DMS 273 (cell line): Measurements from ENCODE around the gene NOL4L.
A peak's percentile ranks its signal among the peaks of the same experiment; 100 is the strongest.

Experiments used
- DNase-seq: peaks from one replicate; lab custom pipeline; 2025; ENCODE audit not compliant: unreplicated experiment; lab: John Stamatoyannopoulos, UW

NOL4L gene

DNA sequence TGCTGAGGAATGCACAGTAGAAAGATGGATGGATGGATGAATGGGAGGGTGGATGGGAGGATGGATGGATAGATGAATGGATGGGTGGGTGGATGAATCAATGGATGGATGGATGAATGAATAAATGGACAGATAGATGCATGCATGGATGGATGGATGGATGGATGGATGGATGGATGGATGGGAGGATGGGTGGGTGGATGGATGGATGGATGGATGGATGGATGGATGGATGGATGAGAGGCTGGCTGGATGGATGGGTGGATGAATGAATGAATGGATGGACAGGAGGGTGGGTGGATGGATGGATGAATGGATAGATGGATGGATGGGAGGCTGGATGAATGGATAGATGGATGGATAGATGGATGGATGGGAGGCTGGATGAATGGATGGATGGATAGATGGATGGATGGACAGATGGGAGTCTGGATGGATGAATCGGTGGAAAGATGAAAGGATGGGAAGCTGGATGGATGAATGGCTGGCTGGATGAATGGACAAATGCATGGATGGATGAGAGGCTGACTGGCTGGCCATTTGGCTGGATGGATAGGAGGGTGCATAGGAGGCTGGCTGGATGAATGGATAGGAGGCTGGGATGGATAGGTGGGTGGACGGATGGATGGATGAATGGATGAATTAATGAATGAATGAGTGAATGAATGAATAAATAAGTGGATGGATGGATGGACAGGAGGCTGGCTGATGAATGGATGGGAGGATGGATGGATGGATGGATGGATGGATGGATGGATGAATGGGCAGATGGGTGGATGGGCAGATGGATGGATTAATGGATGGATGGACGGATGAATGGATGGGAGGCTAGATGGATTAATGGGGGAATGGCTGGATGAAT is 28.3 kb upstream of the NOL4L start:
- DNase-seq = no peak

DNA sequence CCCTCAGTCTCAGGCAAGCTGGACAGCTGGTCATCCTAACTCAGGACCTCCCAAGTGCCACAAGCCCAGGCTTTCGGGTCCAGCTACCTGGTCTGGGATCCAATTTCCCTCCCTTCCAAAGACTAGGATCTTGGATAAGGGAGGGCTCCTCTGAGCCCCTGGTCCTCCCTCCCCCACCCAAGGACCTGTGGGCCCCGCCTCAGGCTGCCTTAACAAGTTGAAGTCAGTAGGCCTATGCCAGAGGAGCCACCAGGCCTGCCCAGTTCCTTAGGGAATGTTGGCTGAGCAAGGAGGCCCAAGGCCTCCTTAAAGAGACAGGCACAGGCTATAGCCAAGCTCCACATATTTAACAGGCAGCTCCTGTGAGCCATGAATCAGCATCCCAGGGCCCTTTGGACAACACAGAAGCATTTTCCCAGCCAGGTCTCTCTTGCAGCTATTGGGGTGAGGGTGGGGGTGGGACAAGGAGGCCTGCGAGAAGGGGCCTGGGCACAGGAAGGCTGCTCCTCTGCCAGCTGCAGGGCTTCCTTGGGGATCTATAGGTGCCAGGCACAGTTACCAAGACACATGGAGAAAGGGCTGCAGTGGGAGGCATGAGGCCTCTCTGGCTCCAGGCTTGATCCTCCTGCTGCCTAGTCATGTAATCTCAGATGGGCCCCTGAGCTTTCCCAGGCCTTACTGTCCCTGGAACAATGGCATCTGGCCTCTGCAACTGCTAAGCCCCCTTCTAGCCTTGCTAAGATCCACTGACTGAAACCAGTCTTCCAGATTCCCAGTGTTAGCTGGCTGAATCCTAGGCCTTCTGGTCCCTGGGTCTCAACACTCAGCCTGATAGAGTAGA is 27.4 kb upstream of the NOL4L start:
- no peak for DNase-seq

DNA sequence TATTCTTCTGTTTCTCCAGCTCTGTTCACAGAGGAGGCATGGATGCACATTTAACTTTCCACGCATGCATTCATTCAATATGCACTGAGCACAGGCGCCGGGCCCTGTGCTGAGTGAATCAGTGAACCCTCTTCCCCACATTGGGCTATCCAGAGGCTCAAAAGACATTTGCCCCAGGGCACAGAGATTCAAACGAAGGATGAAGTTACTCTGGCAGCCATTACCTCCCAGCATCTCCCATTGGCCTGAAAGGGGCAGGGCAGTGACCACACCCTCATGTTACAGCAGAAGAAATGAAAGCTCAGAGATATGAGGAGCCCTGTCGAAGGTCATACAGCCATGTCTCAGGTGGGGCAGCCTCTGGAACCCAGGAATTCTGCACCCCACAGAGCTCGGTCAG is 26.7 kb upstream of the NOL4L start:
- DNase-seq = no peak

GRCh38 chr20:32611286-32611685 is 26.2 kb upstream of the NOL4L start:
- peak; percentile 42 for DNase-seq

- peak; percentile 70 for DNase-seq
Observed at GRCh38 chr20:32610472-32611218, 25.5 kb upstream of the NOL4L start.

DNA sequence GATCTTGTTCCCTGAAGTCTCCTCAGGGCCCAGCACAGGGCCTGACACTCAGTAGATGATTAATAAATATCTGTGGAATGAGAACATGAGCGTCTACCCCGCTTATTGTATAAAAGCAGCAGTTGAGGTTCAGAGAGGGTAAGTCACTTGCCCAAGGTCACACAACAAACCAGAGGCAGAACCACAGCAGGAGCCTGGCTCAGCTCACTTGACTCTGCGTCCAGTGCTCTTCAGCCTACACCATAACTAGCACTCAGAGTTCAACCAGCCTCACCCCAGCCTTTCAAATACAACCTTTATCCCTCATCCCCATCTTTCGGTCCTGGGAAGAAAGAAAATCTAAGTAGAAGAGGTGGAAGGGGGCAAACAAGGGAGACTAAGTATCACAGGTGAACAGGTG is 24.9 kb upstream of the NOL4L start:
- DNase-seq = no peak

- no peak for DNase-seq
Observed at GRCh38 chr20:32609111-32609773, 24.1 kb upstream of the NOL4L start.

GRCh38 chr20:32608664-32609015 is 23.5 kb upstream of the NOL4L start:
- no peak for DNase-seq

- no peak for DNase-seq
Observed at GRCh38 chr20:32607727-32608663, 22.9 kb upstream of the NOL4L start.

DNA sequence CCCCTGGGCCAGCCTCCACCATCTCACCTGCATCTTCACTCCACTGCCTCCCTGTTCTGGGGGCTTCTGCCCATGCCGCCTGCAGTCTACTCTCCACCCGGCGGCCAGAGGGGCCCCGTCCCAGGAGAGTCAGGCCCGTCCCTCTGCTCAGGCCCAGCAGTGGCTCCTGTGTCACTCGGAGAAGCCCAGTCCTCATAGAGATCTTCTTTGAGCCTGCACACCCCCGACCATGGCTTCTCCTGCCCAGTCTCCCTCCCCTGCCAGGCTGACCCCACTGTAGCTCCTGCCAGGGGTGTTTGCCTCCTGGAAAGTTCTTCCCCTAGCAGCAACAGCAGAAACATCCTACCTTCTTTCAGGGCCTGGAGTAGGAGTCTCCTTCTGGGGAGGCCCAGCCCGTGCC is 22.2 kb upstream of the NOL4L start:
- no peak for DNase-seq

- no peak for DNase-seq
Observed at GRCh38 chr20:32606790-32607189, 21.7 kb upstream of the NOL4L start.

- no peak for DNase-seq
Observed at GRCh38 chr20:32606107-32606506, 21.0 kb upstream of the NOL4L start.

GRCh38 chr20:32605167-32605656 is 20.1 kb upstream of the NOL4L start:
- DNase-seq = no peak

- DNase-seq = no peak
Observed at GRCh38 chr20:32603046-32603726, 18.1 kb upstream of the NOL4L start.

DNA sequence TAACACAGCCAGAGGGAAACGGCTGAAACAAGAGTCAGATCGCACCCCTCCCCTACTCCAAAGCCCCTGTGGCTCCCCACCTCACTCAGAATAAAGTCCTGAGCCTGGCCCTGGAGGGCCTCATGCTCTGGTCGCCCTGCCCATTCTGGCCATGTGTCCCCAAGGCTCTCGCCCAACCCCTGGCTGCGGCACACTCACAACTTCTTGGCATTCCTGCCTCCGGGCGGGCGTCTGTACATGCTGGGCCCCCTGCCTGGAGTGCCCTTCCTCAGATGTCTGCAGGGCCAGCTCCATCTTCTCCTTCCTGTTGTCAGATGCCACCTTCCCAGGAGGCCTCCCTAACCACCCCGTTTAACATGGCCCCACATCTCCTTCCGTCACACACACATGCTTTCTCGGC is 17.1 kb upstream of the NOL4L start:
- no peak for DNase-seq

DNA sequence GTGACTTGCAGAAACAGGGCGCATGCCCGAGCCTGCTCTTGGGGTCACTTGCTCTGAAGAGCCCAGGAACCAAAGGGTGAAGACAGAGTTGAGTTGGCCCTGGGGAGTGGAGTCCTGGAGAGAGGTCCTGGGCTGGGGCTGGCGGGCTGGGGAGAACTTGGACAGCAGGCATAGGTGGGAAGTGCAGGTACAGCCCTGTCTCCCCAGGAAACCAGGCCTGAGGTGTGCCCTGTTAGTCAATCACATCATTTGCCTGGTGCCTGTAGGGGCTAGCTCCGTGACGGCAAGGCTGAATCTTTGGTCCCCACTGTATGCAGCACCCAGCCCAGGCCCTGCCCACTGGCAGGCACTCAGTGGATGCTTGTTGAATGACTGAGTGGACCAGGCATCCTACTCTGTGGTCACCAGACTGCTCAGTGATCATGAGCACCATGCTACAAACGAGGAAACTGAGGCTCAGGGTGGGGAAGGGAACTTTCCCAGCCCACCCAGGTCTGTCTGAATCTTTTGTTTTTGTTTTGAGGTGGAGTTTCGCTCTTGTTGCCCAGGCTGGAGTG is 15.6 kb upstream of the NOL4L start:
- DNase-seq = no peak

DNA sequence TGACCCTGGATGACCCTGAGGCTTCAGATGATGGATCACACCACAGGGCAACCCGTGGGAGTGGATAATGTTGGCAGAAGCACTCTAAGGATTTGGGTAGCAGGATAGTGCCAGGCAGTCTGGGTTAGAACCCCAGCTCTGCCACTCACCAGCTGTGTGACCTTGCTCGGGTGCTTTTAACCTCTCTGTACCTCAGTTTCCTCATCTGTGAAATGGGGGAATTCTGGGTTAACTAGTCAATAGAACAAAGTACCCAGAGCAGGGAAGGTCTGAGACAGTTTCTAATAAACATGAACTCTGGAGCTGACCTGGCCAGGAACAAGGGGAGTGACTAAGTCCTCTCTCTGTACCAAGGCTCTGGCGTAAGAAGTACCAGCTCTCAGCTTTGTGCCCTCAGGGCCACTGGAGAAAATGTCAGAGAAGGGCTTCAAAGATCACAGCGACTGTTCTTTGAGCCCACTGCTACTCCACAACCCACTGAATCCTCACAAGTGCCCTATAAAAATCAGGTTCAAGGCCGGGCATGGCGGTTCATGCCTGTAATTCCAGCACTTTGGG is 14.7 kb upstream of the NOL4L start:
- no peak for DNase-seq

DNA sequence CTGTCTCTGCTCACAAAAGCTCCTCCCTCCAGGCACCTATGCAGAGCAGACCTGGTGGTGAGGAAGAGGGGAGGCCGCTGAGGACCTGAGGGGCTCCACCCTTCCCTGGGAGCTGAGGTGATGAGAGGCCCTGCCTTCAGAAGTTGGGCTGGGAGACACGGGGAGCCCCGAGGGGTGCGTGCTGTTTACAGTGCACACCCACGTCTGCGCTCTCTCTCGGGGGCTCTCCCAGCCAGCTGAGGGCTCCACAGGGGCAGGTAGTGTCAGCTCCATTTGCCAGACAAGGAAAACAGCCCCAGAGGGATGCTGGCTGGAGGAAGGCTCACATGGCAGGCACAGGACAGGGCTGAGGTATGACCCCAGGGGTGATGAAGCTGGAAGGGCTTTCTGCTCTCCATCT is 13.5 kb upstream of the NOL4L start:
- no peak for DNase-seq

DNA sequence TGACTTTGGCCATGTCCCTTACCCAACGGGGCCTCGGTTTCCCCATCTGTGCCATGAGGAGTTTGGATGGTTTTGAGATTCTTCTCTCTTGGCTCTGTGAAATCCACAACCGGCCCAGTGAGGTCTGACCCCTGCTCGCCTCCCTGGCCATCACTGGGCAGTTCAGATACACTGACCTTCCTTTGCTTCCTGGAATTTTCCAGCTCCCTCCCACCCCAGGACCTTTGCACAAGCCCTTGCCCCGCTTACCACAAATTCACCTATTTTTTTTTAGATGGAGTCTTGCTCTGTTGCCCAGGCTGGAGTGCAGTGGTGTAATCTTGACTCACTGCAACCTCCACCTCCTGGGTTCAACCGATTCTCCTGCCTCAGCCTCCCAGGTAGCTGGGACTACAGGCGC is 12.6 kb upstream of the NOL4L start:
- DNase-seq = no peak
